Mesodermal cell (in vitro differentiated cells): ENCODE data around the gene CDSN.

Experiments
- H3K27ac ChIP-seq: 2 replicates; pipeline ENCODE4 v1.7.0; 2013; ENCODE audit warnings: mild to moderate bottlenecking, low read depth, low read length, moderate library complexity; ENCODE audit not compliant: severe bottlenecking
- H3K36me3 ChIP-seq: 2 replicates; pipeline ENCODE4 v1.7.1; 2013; ENCODE audit warnings: mild to moderate bottlenecking, low read length, moderate library complexity; ENCODE audit not compliant: control insufficient read depth, insufficient read depth
- H3K4me1 ChIP-seq: one replicate; pipeline ENCODE4 v1.7.1; 2013; ENCODE audit warnings: mild to moderate bottlenecking, low read length; ENCODE audit not compliant: insufficient read depth, control insufficient read depth, poor library complexity, severe bottlenecking
- H3K4me3 ChIP-seq: 2 replicates; pipeline ENCODE4 v1.7.0; 2013; ENCODE audit warnings: low read length, control low read depth, mild to moderate bottlenecking; ENCODE audit not compliant: insufficient read depth, poor library complexity, severe bottlenecking; ENCODE audit errors: extremely low read depth
- H3K9me3 ChIP-seq: 2 replicates; pipeline ENCODE4 v1.7.1; 2013; ENCODE audit warnings: mild to moderate bottlenecking, low read length, moderate library complexity; ENCODE audit not compliant: control insufficient read depth
- WGBS, 2 experiments: methylation state at CpG; one replicate each; pipeline ENCODE4 v1.1.5; 2013; ENCODE audit warnings: missing lambda C conversion rate in 2 of 2; ENCODE audit not compliant: insufficient coverage in 2 of 2; 5-methylcytosine and 5-hydroxymethylcytosine counted together

CDSN gene

DNA sequence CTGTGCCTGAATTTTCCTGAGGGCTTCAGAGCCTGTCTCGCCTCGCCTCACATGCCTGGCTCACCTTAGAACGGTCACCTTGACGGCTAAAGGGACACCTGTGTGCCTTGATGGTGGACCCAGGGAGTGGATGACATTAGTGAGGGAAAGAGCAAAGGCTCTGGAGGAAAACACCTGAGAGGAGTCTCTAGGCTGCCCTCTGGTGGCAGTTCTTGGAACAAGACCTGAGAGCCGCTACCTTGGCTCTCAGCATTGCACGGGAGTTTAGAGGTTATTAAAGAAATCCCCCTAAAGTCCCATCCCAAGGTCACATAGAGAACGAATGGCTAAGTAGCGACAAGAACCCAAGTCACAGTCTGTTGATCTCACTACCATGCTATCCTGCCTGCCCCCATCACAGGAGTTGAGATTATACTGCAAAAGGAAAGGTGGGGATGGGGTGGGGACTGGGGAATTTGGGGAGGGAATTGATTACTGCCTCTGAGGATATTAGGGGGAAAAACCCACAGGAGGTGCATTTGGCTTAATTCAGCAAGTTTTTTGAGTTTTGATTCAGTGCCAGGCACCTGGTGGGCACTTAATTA lies 7.9 kb upstream of the CDSN start:
- H3K9me3 ChIP-seq, result no peaks in the 10 kb centered on the region
- no peak overlapping the region for H3K4me3 ChIP-seq
- WGBS, 2 experiments, result 16 to 27% methylated on average over 5 to 6 of the region's 8 CpGs
- no peaks in the 10 kb centered on the region for H3K36me3 ChIP-seq
- peaks cover 12% of the 10 kb centered on the region for H3K4me1 ChIP-seq
- H3K27ac ChIP-seq, result no peak overlapping the region

GRCh38 chr6:31126396-31127175 lies 6.3 kb upstream of the CDSN start:
- WGBS, 2 experiments, result 77 to 86% methylated on average over 8 to 11 of the region's 16 CpGs

GRCh38 chr6:31125586-31126363 lies 5.5 kb upstream of the CDSN start:
- WGBS, 2 experiments, result 94% methylated on average over 12 of the region's 12 CpGs
- Histone ChIP-seq H3K9me3 (no peaks in the 10 kb centered on the region), H3K27ac (no peak overlapping the region)

More at GRCh38 chr6:31126396-31127175, 6.3 kb upstream of the CDSN start:
- Histone ChIP-seq H3K27ac (no peak overlapping the region), H3K4me3 (no peak overlapping the region), H3K4me1 (peaks cover 4% of the 10 kb centered on the region), H3K9me3 (no peaks in the 10 kb centered on the region), H3K36me3 (no peaks in the 10 kb centered on the region)

DNA sequence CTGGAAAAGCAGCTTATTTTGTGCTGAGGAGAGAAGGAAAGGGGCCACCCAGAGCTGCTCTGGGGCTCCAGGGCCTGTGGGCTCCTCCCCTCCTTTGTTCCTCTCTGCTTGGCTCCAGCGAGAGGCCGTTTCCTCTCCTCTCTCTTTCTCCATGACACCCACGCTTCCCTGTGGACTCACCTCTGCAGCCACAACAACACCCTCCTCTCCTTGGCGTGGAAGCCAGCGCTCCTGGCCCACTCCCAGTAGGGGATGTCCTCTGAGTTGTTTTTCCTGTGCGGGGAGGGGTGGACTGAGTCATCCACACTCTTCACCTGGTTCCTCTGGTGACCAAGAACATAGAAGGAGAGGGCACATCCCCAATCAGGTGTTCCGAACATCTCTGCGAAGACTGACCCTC lies 4.9 kb upstream of the CDSN start:
- H3K4me3 ChIP-seq, result no peak overlapping the region
- H3K27ac ChIP-seq, result no peak overlapping the region
- no peaks in the 10 kb centered on the region for H3K36me3 ChIP-seq
- H3K9me3 ChIP-seq, result no peaks in the 10 kb centered on the region
- 69 to 70% methylated on average over 4 to 7 of the region's 8 CpGs for WGBS, 2 experiments
- peaks cover 4% of the 10 kb centered on the region for H3K4me1 ChIP-seq

More at GRCh38 chr6:31125586-31126363, 5.5 kb upstream of the CDSN start:
- Histone ChIP-seq H3K4me1 (peaks cover 4% of the 10 kb centered on the region), H3K36me3 (no peaks in the 10 kb centered on the region), H3K4me3 (no peak overlapping the region)

DNA sequence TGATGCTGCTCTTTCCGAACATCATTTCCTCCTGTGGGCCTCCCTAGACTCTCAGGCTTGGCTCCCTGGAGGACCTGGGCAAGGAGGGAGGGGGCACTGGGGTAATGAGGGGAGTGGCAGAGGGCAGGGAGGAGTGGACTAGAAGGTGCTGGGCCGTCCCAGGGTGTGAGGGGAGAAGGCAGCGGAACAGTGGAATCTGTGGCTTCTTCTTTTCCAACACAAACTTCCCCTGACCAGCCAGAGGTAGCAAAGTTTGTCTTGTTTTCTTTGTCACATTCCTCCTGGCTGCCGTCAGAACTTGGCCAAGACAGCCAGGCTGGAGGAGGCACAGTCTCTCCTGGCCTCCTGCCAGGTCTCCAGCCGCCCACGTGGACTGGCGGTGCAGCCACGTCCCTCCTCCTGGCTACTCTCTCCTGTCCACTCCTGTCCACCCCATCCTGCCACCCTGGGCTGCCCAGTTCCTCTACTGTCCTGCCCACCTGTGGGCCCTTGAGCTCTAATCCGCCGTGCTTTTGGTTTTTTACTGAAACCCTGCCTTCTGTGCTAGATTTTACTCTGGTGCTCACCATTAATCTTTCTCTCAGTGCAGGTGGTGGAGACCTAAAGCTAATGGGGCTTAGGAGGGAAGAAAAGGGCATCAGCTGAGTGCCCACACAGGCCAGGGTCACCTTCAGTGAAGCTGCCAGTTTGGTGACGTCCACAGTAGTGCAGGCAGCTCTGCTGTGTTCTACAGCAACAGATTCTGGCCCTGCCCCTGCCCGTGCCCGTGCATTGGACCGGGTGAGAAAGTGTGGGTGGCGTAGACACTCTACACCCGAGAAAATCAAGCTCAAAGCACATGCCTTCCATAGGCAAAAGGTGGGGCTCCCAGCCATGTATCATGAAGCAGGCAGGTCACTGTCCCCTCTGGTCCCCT lies 2.8 kb upstream of the CDSN start:
- no peaks in the 10 kb centered on the region for H3K9me3 ChIP-seq
- peaks cover 4% of the 10 kb centered on the region for H3K4me1 ChIP-seq
- H3K27ac ChIP-seq, result no peak overlapping the region
- H3K36me3 ChIP-seq, result no peaks in the 10 kb centered on the region
- WGBS, 2 experiments, result 87 to 92% methylated on average over 13 to 14 of the region's 16 CpGs
- H3K4me3 ChIP-seq, result no peak overlapping the region

- Histone ChIP-seq H3K9me3 (no peaks in the 10 kb centered on the region), H3K4me3 (no peak overlapping the region), H3K4me1 (no peaks in the 10 kb centered on the region), H3K27ac (no peak overlapping the region), H3K36me3 (no peaks in the 10 kb centered on the region)
- WGBS, 2 experiments, result 87 to 93% methylated on average over 6 to 8 of the region's 12 CpGs
Observed at GRCh38 chr6:31121131-31121790, 1.0 kb upstream of the CDSN start.

DNA sequence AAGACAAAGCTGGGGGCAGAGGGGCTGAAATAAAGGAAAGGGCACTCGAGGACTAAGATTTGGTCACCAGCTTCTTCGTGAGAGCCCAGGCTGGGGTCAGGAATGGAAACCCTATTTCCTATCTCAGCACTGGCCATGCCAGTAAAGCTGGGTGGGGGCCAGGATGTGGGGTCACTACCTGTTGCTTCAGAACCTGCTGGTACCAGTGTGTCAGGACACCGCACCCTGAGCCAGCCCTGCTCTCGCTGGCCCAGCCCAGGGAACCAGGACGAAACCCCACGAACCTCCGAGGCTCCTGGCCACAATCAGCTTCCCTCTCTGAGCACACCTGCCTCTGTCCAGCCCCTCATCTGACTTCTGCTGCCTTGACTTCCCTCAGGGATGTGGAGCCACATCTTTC lies 2.1 kb downstream of the CDSN start:
- Histone ChIP-seq H3K4me1 (peaks cover 24% of the 10 kb centered on the region), H3K4me3 (no peak overlapping the region), H3K9me3 (no peaks in the 10 kb centered on the region), H3K36me3 (no peaks in the 10 kb centered on the region), H3K27ac (no peak overlapping the region)
- 88 to 89% methylated on average over 6 to 7 of the region's 7 CpGs for WGBS, 2 experiments

DNA sequence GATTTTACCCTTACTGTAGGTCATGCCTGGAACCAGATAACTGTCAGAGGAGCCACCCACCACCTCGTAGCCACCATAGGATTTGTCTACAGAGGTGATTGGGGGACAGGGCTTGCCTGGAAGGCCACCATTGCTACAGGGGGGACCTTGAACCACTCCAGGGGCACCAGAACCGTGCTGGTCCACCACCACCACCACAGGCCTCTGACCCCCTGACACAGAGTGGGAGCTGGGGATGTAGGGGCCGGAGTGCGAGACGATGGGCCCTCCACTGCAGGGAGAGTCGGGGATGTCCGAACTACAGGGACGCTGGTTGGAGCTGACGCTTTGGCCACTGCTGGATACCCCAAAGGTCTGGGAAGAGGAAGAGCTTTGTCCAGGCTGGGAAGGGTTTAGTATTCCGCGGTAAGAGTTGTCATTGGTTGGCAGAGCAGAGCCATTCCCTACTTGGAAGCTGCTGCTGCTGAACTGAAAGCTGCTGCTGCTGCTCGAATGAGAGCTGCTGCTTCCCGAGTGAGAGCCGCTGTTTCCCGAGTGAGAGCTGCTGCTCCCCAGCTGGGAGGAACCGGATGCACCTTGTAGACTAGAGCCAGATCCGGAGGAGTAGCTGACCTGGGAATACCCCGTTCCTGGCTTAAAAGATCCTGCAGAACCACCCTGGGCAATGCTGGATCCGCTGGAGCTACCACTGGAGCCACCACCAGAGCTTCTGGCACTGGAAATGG lies 3.4 kb downstream of the CDSN start:
- no peak overlapping the region for H3K4me3 ChIP-seq
- peaks cover 31% of the 10 kb centered on the region for H3K4me1 ChIP-seq
- 85 to 94% methylated on average over 14 to 17 of the region's 19 CpGs for WGBS, 2 experiments
- no peak overlapping the region for H3K27ac ChIP-seq
- no peaks in the 10 kb centered on the region for H3K36me3 ChIP-seq
- no peaks in the 10 kb centered on the region for H3K9me3 ChIP-seq

GRCh38 chr6:31115941-31116560 lies 4.2 kb downstream of the CDSN start:
- no peaks in the 10 kb centered on the region for H3K9me3 ChIP-seq
- H3K4me1 ChIP-seq, result peaks cover 31% of the 10 kb centered on the region
- H3K36me3 ChIP-seq, result no peaks in the 10 kb centered on the region
- 94 to 97% methylated on average over 12 of the region's 12 CpGs for WGBS, 2 experiments
- H3K4me3 ChIP-seq, result no peak overlapping the region
- H3K27ac ChIP-seq, result no peak overlapping the region
